ENCODE results near the gene NUDCD3.

- TF ChIP-seq CTCF (IDR thresholded peaks at IDR 0.05), result no peak
- no peak for TF ChIP-seq ZFX (IDR thresholded peaks at IDR 0.05; ENCODE audit: borderline replicate concordance)
Measured at GRCh38 chr7:44391746-44392617, 98.5 kb downstream of the NUDCD3 start.
